LNCaP clone FGC (cell line): ENCODE measurements around the gene LMAN1L.

ENCODE experiments used
- DNase-seq: peaks from one replicate; pipeline ENCODE4 v3.0.0-alpha.2; 2011; ENCODE audit warnings: low read depth
- H3K4me3 ChIP-seq: 2 replicates; pipeline ENCODE4 v1.5.1; 2011; ENCODE audit warnings: mild to moderate bottlenecking, low read depth, low read length, control low read depth
- CTCF ChIP-seq: IDR thresholded peaks from 2 replicates; pipeline ENCODE4 v1.5.1; 2012; ENCODE audit warnings: mild to moderate bottlenecking; ENCODE audit not compliant: control insufficient read depth, insufficient read depth; ENCODE audit errors: extremely low read depth

LMAN1L gene

GRCh38 chr15:74857671-74858368 lies 45.2 kb downstream of the LMAN1L start:
- no peak for TF ChIP-seq CTCF
- DNase-seq, result no peak
- H3K4me3 ChIP-seq, result no peak overlapping the region

- no peak for TF ChIP-seq CTCF
- DNase-seq, result no peak
- no peak overlapping the region for H3K4me3 ChIP-seq
These were observed 45.7 kb downstream of the LMAN1L start for GRCh38 chr15:74858369-74858740.

GRCh38 chr15:74863239-74864056 lies 50.8 kb downstream of the LMAN1L start:
- TF ChIP-seq CTCF, result no peak
- no peak for DNase-seq
- no peak overlapping the region for H3K4me3 ChIP-seq

- H3K4me3 ChIP-seq, result no peak overlapping the region
- DNase-seq, result no peak
- TF ChIP-seq CTCF, result no peak
These were observed 51.7 kb downstream of the LMAN1L start for GRCh38 chr15:74864296-74864695.

- DNase-seq, result no peak
- no peak for TF ChIP-seq CTCF
- no peak overlapping the region for H3K4me3 ChIP-seq
These were observed 52.7 kb downstream of the LMAN1L start for GRCh38 chr15:74865316-74865715.

- no peak for DNase-seq
- H3K4me3 ChIP-seq, result no peak overlapping the region
- TF ChIP-seq CTCF, result no peak
These were observed 53.5 kb downstream of the LMAN1L start for GRCh38 chr15:74866090-74866489.
